ENCODE results near the gene STK17A.
A peak's percentile ranks its signal among the peaks of the same experiment; 100 is the strongest.

Gene STK17A

DNA sequence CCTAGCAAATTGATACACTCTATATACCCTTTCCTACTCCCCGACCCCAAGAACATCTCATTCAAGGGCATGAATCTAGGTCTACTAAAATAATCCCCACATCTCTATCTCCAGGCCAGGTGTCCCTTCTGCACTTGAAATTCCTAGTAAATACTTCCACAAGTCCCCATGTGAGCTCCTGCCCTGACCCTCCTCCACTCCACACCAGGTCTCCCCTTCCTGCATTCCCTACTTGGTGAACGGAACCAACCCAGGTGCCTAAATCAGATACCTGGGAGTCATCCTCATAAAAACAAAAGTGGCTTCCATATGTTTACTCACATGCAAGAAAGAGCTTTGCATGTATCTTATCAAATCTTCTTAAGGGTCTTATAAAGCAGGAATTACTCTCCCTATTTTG is 77.2 kb downstream of the STK17A start:
- DNase-seq = no peak

DNA sequence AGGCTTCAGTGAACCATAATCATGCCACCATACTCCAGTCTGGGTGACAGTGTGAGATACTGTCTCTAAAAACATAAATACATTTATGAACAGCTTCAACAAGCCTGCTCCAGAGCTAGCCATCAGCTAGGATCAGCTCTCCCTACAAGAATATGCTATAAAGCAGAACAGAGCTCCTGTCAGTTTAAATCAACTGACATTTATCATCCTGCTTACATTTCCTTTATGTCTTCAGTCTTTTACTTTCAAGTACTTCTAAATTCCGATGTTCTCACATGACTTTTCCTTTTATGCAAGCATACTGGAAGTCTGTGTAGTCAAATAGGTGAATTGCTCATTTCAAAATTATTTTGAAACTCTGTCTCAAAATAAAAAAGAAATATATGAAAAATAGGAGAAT is 81.8 kb downstream of the STK17A start:
- DNase-seq = peak; percentile 47

DNA sequence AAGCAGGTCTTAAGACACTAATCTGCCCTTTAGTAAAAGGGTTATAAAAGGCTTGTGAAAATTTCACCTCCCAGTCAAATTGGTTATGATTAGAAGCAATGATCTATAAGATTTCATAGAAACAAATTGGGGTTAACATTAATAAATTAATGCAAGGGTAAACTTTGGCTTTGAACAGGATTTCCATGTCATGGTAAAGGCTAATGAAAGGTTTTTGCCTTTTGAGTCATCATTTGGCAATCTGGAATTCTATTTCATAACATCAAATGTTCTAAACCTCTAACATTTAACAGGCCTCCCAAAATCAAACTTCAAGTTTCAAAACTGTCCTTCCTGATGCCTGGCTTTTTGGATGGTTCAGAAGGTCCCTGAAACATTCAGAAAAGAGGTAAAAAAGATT is 84.0 kb downstream of the STK17A start:
- peak; percentile 56 for DNase-seq

DNA sequence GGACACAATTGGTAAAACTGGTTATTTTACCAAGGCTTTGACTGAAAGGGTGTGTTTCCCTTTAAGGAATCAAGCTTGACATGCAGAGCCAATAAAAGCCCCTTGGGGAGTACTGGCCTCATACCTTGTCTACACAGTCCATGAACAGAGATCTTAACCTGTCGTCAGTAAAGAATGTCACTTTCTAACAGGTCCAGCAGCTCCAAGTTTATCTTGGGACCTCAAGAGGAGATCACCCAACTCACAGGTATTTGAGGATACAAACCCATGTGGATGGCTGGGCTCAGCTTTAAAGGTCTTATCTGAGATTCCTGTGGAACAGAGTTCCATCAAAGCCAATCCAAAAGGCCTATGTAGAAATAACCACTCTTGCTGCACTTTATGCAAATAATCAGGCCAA is 85.1 kb downstream of the STK17A start:
- no peak for DNase-seq

DNA sequence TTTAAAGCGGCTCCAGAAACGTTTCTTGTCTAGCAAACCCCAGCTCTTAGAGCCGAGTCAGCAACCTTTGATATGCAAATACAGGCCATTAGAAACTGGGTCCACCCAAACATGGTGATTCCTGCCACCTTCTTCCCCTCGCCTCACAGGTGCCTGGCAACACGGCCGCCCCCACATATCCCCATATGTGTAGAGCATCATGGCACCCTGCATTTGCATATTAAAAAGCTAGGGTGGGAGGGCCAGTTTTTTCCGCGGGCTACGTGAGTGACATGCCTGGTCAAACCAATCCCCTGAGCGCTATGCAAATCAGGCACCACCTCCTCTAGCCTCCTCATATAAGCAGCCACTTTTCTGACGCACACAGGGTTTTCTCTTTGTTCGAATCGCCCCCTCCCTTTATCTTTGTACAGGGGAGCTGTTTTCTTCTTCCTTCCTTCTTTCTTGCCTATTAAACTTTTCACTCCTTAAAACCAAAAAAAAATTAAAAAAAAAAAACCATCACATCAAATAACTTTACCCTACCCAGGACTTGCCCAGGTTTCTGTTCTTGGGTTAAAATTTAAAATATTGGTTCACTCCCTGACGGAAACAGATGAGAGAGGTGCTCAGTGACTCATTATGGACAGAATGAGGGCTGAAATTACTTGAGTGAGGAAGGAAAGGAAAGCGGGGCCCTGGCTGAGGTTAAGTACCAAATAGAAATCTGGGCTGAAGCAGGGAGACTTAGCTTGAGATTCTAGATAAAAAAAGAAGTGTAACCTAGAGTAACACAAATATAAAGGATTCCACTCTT is 86.6 kb downstream of the STK17A start:
- no peak for DNase-seq

DNA sequence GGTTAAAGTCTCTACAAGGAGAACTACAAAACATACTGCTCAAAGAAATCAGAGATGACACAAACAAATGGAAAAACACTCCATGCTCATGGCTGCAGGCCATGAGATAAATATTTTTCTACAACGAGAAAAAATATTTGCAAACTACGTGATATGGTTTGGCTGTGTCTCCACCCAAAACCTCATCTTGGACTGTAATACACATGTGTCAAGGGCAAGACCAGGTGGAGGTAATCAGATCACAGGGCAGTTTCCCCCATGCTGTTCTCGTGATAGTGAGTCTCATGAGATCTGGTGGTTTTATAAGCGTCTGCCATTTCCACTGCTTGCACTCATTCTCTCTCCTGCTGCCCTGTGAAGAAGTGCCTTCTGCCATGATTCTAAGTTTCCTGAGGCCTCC is 88.6 kb downstream of the STK17A start:
- DNase-seq = no peak

DNA sequence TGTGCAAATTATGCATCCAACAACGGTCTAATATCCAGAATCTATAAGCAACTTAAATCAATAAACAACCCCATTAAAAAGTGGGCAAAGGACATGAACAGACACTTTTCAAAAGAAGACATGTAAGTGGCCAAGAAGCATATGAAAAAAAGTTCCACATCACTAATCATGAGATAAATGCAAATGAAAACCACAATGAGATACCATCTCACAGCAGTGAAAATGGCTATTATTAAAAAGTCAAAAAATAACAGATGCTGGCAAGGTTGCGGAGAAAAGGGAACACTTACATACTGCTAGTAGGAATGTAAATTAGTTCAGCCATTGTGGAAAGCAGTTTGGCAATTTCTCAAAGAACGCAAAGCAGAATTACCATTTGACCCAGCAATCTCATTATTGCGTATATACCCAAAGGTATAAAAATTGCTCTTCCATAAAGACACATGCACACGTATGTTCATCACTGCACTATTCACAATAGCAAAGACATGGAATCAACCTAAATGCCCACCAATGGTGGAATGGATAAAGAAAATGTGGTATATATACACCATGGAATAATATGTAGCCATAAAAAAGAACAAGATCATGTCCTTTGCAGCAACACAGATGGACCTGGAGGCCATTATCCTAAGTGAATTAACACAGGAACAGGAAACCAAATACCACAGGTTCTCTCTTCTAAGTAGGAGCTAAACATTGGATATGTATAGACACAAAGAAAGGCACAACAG is 90.5 kb downstream of the STK17A start:
- peak; percentile 28 for DNase-seq

DNA sequence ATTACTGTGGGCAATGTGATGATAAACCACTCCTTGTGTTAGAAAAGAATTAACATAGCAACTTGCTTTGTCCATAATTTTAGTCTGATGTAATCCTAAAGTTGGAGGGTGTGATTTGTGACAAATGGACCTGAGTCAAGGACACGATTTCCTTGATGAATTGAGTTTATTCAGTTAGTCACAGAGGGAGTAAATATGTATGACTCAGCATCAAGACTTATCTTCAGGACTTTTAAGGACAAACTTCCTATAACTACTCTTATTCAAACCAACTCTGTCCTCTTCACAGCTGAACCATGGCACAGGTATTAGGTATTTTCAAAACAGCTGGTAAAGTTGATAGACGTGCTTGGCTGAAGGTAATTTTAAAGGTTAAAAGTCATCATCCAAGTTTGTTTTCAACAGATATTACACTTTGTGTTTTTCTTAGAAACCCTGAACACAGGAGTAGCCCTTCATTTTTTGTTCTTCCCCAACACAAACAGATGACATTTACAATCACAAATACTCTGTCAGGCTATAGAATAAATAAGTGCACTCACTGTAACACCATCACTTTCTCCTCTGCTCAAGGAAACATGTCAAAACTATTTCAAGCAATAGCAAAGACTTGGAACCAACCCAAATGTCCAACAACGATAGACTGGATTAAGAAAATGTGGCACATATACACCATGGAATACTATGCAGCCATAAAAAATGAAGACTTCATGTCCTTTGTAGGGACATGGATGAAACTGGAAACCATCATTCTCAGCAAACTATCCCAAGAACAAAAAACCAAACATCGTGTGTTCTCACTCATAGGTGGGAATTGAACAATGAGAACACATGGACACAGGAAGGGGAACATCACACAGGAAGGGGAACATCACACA is 91.9 kb downstream of the STK17A start:
- DNase-seq = peak; percentile 93
